NCI-H446 treated with DMSO at 0.1 percent for 48 hours (cell line): Measurements from ENCODE around the gene TRPC4.
A peak's percentile ranks its signal among the peaks of the same experiment; 100 is the strongest.

Experiments used
- DNase-seq: peaks from one replicate; lab custom pipeline; 2025; lab: John Stamatoyannopoulos, UW

Gene TRPC4

GRCh38 chr13:37869756-37870488, at the start of gene TRPC4:
TRPC4 (minus strand) TSS chr13:37869772; CDS start chr13:37783333, 86,439 bp downstream.
- peak; percentile 10 for DNase-seq

GRCh38 chr13:37918751-37919150, 49.2 kb upstream of the TRPC4 start:
- no peak for DNase-seq

- no peak for DNase-seq
These were observed 48.6 kb upstream of the TRPC4 start for GRCh38 chr13:37918116-37918714.

GRCh38 chr13:37914781-37915391, 45.3 kb upstream of the TRPC4 start:
- DNase-seq, result no peak

- no peak for DNase-seq
These were observed 41.2 kb upstream of the TRPC4 start for GRCh38 chr13:37910790-37911189.

- no peak for DNase-seq
These were observed 37.3 kb upstream of the TRPC4 start for GRCh38 chr13:37906880-37907279.

GRCh38 chr13:37905736-37906135, 36.2 kb upstream of the TRPC4 start:
- no peak for DNase-seq

GRCh38 chr13:37899753-37900152, 30.2 kb upstream of the TRPC4 start:
- DNase-seq, result no peak

GRCh38 chr13:37893321-37893720, 23.7 kb upstream of the TRPC4 start:
- no peak for DNase-seq

- DNase-seq, result no peak
These were observed 20.2 kb upstream of the TRPC4 start for GRCh38 chr13:37889820-37890219.

- DNase-seq, result no peak
These were observed 19.5 kb upstream of the TRPC4 start for GRCh38 chr13:37889102-37889501.

GRCh38 chr13:37886879-37887278, 17.3 kb upstream of the TRPC4 start:
- no peak for DNase-seq

GRCh38 chr13:37884674-37885073, 15.1 kb upstream of the TRPC4 start:
- no peak for DNase-seq

GRCh38 chr13:37884026-37884425, 14.5 kb upstream of the TRPC4 start:
- no peak for DNase-seq

- no peak for DNase-seq
These were observed 9.3 kb upstream of the TRPC4 start for GRCh38 chr13:37878921-37879320.

GRCh38 chr13:37878496-37878895, 8.9 kb upstream of the TRPC4 start:
- no peak for DNase-seq

GRCh38 chr13:37870895-37871550, 1.5 kb upstream of the TRPC4 start:
- no peak for DNase-seq

GRCh38 chr13:37870489-37870845, 895 bp upstream of the TRPC4 start:
- DNase-seq, result no peak

- no peak for DNase-seq
These were observed 141 bp downstream of the TRPC4 start for GRCh38 chr13:37869506-37869755.

- no peak for DNase-seq
These were observed 674 bp downstream of the TRPC4 start for GRCh38 chr13:37868691-37869505.

GRCh38 chr13:37863708-37864107, 5.9 kb downstream of the TRPC4 start:
- DNase-seq, result no peak

GRCh38 chr13:37835392-37835791, 34.2 kb downstream of the TRPC4 start:
- DNase-seq, result no peak
